ENCODE data around the gene EPS15.

- TF ChIP-seq EZH2 (IDR thresholded peaks at IDR 0.05; ENCODE audit: low read length, unreplicated experiment) (no peak), CTCF (conservative IDR thresholded peaks at IDR 0.05; ENCODE audit: low read depth, low read length) (no peak), EZH2phosphoT487 (IDR thresholded peaks at IDR 0.05; ENCODE audit: borderline replicate concordance, low read length) (no peak)
Observed at GRCh38 chr1:51515982-51516648, 3.0 kb downstream of the EPS15 start.
